Upper lobe of left lung (tissue), 4 donors: ENCODE results near the gene LIN37.
"Not testable (repeated sequence)": the region's sequence is repeated elsewhere in the genome, so short reads cannot be mapped to it uniquely, and the experiment has no call there.

Source experiments
- EP300 ChIP-seq, 4 donors: sonication (generic); formaldehyde crosslinking; IDR thresholded peaks; one replicate each; pipeline ENCODE4 v1.5.1; 2017; ENCODE audit warnings: antibody characterized with exemption in 4 of 4, control low read depth in 2 of 4
- POLR2A ChIP-seq, 4 donors: fragments of 450-650 bp; IDR thresholded peaks; one replicate each; pipeline ENCODE4 v1.5.1; 2016 to 2017; ENCODE audit warnings: antibody characterized with exemption in 4 of 4, mild to moderate bottlenecking in 2 of 4
- POLR2AphosphoS5 ChIP-seq, 2 donors: sonication (generic); formaldehyde crosslinking; IDR thresholded peaks; one replicate each; pipeline ENCODE4 v1.5.1; 2017; ENCODE audit warnings: antibody characterized with exemption in 2 of 2
- TF ChIP-seq, protein P1 (sequence below), 6 experiments: fragments of 450-650 bp in 4 of 6; fragments of 200-600 bp in 2 of 6; sonication (generic) in 2 of 6; IDR thresholded peaks; one replicate each; pipeline ENCODE4 v1.5.1; 2016 to 2019; ENCODE audit warnings: antibody characterized with exemption in 6 of 6

DNA sequence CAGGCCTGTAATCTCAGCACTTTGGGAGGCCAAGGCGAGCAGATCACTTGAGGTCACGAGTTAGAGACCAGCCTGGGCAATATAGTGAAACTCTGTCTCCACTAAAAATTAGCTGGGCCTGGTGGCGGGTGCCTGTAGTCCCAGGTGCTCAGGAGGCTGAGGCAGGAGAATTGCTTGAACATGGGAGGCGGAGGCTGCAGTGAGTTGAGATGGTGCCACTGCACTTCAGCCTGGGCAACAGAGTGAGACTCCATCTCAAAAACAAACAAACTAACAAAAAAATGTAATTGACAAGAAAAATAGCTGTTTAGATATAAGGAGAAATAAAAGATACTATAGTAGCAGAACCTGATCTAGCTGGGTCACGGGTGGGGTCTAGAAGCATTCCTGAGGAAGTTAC lies 24.0 kb downstream of the LIN37 start:
- TF ChIP-seq, protein P1, sequence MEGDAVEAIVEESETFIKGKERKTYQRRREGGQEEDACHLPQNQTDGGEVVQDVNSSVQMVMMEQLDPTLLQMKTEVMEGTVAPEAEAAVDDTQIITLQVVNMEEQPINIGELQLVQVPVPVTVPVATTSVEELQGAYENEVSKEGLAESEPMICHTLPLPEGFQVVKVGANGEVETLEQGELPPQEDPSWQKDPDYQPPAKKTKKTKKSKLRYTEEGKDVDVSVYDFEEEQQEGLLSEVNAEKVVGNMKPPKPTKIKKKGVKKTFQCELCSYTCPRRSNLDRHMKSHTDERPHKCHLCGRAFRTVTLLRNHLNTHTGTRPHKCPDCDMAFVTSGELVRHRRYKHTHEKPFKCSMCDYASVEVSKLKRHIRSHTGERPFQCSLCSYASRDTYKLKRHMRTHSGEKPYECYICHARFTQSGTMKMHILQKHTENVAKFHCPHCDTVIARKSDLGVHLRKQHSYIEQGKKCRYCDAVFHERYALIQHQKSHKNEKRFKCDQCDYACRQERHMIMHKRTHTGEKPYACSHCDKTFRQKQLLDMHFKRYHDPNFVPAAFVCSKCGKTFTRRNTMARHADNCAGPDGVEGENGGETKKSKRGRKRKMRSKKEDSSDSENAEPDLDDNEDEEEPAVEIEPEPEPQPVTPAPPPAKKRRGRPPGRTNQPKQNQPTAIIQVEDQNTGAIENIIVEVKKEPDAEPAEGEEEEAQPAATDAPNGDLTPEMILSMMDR (IDR thresholded peaks at IDR 0.05): not testable (repeated sequence)
- not testable (repeated sequence) for TF ChIP-seq POLR2AphosphoS5, POLR2A, EP300 (IDR thresholded peaks at IDR 0.05)
